Heart right ventricle (tissue), 16 donors: ENCODE data around the gene VPS26A. TPM values are rescaled to one million over a fixed set of nuclear protein-coding genes. Genes with fewer than 3 reads are reported as not detected.

ENCODE experiments used
- ATAC-seq, 8 donors: fragments of 200-7000 bp; cut with Tn5 transposase; one replicate each; pipeline ENCODE4 v1.9.1; 2020; ENCODE audit warnings: mild to moderate bottlenecking in 8 of 8, moderate library complexity in 8 of 8, moderate number of reproducible peaks in 1 of 8
- DNase-seq, 2 donors: peaks; one replicate each; pipeline ENCODE4 v3.0.0-alpha.2; 2020
- H3K27ac ChIP-seq, 10 donors: fragments of 200-600 bp; sonication (generic) in 2 of 10; one replicate each; pipeline versions ENCODE4 v1.5.0 to v1.8.0; 2020 to 2022; ENCODE audit warnings: mild to moderate bottlenecking in 3 of 10
- H3K27me3 ChIP-seq, 7 donors: fragments of 200-600 bp; one replicate each; pipeline ENCODE4 v1.8.0; 2021 to 2022; ENCODE audit warnings: mild to moderate bottlenecking in 2 of 7
- H3K36me3 ChIP-seq, 9 donors: fragments of 200-600 bp; sonication (generic) in 1 of 9; one replicate each; pipeline versions ENCODE4 v1.5.0 to v1.8.0; 2020 to 2022; ENCODE audit warnings: mild to moderate bottlenecking in 2 of 9
- H3K4me1 ChIP-seq, 9 donors: fragments of 200-600 bp; sonication (generic) in 1 of 9; one replicate each; pipeline versions ENCODE4 v1.5.0 to v1.8.0; 2020 to 2022; ENCODE audit warnings: mild to moderate bottlenecking in 4 of 9
- H3K4me3 ChIP-seq, 10 donors: fragments of 200-600 bp; sonication (generic) in 2 of 10; one replicate each; pipeline versions ENCODE4 v1.5.0 to v1.8.0; 2020 to 2022; ENCODE audit warnings: mild to moderate bottlenecking in 7 of 10, moderate library complexity in 2 of 10
- H3K9me3 ChIP-seq, 11 donors: fragments of 200-600 bp in 10 of 11; sonication (generic) in 2 of 11; one replicate each; pipeline versions ENCODE4 v1.5.0 to v1.8.0; 2013 to 2022; ENCODE audit warnings: mild to moderate bottlenecking in 2 of 11, control low read depth in 1 of 11, moderate library complexity in 1 of 11
- WGBS, 2 donors: extraction: QIAGEN DNeasy Blood & Tissue Kit; methylation state at CpG; one replicate each; pipeline ENCODE4 v1.1.7; 2013; ENCODE audit warnings: inconsistent platforms in 1 of 2; 5-methylcytosine and 5-hydroxymethylcytosine counted together
- intact Hi-C, 10 donors: fragments of 100-400 bp; cut with DNase I; formaldehyde crosslinking; loops; one replicate each; pipeline versions ENCODE4 v1.11.1 to v1.14.2; 2022
- polyA plus RNA-seq, 2 donors: library from polyadenylated mRNA; stranded (reverse); fragments of 200-250 nt; gene quantifications; one replicate each; pipeline ENCODE4 v1.2.3, GENCODE V29; 2013
- total RNA-seq, 10 donors: library from RNA; stranded (reverse); fragmentation: NEBNext Ultra II Directional in 3 of 10; extraction: Animal tissue kit (Norgen Biotek cat#: 25700) in 3 of 10; gene quantifications; one replicate each; pipeline versions ENCODE4 v1.2.1 to v1.2.4, GENCODE V29; 2021 to 2023
- TF ChIP-seq, protein P1 (sequence below), 9 donors: fragments of 200-600 bp; sonication (generic) in 2 of 9; IDR thresholded peaks; one replicate each; pipeline versions ENCODE4 v1.5.0 to v1.8.0; 2021 to 2022; ENCODE audit warnings: antibody characterized with exemption in 9 of 9, mild to moderate bottlenecking in 5 of 9, moderate library complexity in 1 of 9
- donor health status: Arrhythmogenic right ventricular cardiomyopathy.
- donor health status: ischemic (EF 13 %, LVEDD 7.1; RV severe dilation, severe dysfunction).
- donor health status: healthy with polysubstance abuse.
- donor health status: DM: no; HTN: yes; CAD: no.
- donor health status: DM: no; HTN: no; CAD: no.
- donor health status: ischemic (EF 25% LVEDD 6.9; RV normal size, moderate dysfunction).
- donor health status: ischemic (EF 25% LVEDD 5.7; RV mildly dilated, moderate dysfunction).
- donor health status: healthy.
- donor health status: DM: yes; HTN: yes; CAD: no.
- donor health status: Ischemic cardiomyopathy.
- donor health status: ischemic (EF 35%, LVEDD 5.7; RV mildly dilated, moderate dysfunction).
- donor health status: nonischemic (EF 11% LVEDD 7.7; RV severe dilation, severe dysfunction).
- donor health status: DM: yes; HTN: yes; CAD: no.
- donor health status: PGD.
- donor health status: ischemic (EF 29% LVEDD 5.4; RV normal size, mild dysfunction).
- donor health status: nonischemic (EF 23%, LVEDD 6.1; RV moderate dilation, normal function).

VPS26A gene
- total and polyA plus RNA-seq, 12 donors, result 15.9 to 43.8 (median 34.2) TPM

DNA sequence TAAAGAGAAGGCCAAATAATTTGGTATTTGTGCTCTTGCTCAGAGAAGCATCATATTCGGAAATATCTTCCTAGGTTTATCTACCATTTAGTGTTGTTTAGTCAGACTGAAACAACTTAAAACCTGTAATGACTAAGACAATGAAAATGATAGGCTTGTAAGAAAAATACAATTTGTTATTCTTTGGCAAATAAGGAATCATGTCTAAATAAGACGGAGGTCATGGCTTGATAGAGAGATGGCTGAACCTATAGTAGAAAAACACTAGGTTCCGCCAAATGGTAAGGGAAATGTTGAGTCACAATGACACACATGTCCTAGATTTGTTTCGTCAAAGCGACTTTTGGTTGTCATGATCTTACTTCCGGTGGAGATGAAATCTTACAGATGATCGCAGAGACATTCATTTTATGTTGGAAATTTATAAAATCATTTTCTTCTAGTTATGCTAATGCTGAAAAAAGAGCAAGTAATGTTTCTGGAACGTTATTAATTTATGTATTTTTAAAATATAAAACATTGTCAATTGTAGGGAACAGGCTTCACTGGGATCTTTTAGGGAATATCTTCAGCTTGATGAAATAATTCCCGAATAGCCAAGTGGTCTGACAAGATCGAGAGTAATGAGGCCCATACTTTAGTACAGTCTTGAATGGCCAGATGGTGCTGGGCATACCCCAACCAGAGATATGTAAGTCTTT lies 35.0 kb upstream of the VPS26A start:
- 65 to 81% methylated on average over 10 of the region's 10 CpGs for WGBS, 2 donors
- ATAC-seq (peak in 5 of 8 donors; percentile 14 to 43 (median 30)), DNase-seq (no peak)
- Histone ChIP-seq H3K36me3 (peaks cover 0 to 20% (median 0%) of the 10 kb centered on the region in 9 donors), H3K4me3 (peak overlapping the region in 9 of 10 donors; percentile 40 to 71 (median 53)), H3K9me3 (no peaks in the 10 kb centered on the region), H3K4me1 (peaks cover 0 to 70% (median 22%) of the 10 kb centered on the region in 9 donors), H3K27ac (peak overlapping the region; percentile 57 to 98 (median 84)), H3K27me3 (no peaks in the 10 kb centered on the region)
- intact Hi-C loops, result loop anchor here in 2 of 10 donors (1.0 to 5.0 kb wide), 2 partner anchors 28 to 37 kb away; no protein-coding TSS in a partner anchor
- TF ChIP-seq, protein P1, sequence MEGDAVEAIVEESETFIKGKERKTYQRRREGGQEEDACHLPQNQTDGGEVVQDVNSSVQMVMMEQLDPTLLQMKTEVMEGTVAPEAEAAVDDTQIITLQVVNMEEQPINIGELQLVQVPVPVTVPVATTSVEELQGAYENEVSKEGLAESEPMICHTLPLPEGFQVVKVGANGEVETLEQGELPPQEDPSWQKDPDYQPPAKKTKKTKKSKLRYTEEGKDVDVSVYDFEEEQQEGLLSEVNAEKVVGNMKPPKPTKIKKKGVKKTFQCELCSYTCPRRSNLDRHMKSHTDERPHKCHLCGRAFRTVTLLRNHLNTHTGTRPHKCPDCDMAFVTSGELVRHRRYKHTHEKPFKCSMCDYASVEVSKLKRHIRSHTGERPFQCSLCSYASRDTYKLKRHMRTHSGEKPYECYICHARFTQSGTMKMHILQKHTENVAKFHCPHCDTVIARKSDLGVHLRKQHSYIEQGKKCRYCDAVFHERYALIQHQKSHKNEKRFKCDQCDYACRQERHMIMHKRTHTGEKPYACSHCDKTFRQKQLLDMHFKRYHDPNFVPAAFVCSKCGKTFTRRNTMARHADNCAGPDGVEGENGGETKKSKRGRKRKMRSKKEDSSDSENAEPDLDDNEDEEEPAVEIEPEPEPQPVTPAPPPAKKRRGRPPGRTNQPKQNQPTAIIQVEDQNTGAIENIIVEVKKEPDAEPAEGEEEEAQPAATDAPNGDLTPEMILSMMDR (IDR thresholded peaks at IDR 0.05), result no peak

DNA sequence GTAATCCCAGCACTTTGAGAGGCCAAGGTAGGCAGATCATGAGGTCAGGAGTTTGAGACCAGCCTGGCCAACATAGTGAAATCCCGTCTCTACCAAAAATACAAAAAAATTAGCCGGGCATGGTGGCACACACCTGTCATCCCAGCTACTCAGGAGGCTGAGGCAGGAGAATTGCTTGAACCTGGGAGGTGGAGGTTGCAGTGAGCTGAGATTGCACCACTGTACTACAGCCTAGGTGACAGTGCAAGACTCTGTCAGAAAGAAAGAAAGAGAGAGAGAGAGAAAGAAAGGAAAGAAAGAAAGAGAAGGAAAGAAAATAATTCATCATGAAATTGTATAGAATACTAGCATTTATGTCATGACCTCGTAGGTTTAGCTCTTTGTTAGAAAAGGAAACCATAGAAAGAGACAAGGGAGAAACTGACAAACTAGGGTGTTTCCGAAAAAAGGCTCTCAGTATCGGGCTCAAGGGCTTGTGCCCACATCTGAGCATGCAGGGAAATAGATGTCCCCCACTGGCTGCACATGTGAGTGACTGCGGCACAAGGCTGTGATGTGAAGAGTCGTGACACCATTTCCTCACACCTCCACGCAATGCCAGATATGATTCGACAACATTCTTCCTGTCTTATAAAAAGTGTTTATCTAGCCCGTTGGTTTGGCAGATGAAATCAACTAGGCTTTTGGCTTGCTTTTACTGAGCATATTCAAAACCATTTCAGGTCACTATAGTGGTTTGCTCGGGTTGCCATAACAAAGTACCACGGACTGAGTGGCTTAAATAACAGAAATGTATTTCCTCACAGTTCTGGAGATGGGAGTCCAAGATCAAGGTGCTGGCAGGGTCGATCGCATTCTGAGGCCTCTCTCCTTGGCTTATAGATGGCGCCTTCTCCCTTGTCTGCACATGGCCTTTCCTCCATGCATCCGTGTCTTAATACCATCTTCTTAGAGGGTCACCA lies 34.1 kb upstream of the VPS26A start:
- peak in 5 of 8 donors; percentile 25 to 57 (median 38) for ATAC-seq
- H3K9me3 ChIP-seq, result no peaks in the 10 kb centered on the region
- H3K27me3 ChIP-seq, result no peaks in the 10 kb centered on the region
- peaks cover 0 to 78% (median 22%) of the 10 kb centered on the region in 9 donors for H3K4me1 ChIP-seq
- DNase-seq, result peak in 1 of 2 donors; percentile 44
- WGBS, 2 donors, result 63 to 72% methylated on average over 16 of the region's 16 CpGs
- peak overlapping the region in 8 of 10 donors; percentile 78 to 98 (median 88) for H3K27ac ChIP-seq
- TF ChIP-seq, protein P1 (IDR thresholded peaks at IDR 0.05), result no peak
- H3K36me3 ChIP-seq, result peaks cover 0 to 21% (median 0%) of the 10 kb centered on the region in 9 donors
- intact Hi-C loops, result loop anchor here in 7 of 10 donors (5.0 kb wide), 6 partner anchors 33 to 103 kb away; partner anchors contain the start of gene KIFBP (in 1 of the 7)
- peak overlapping the region in 9 of 10 donors; percentile 40 to 71 (median 53) for H3K4me3 ChIP-seq

DNA sequence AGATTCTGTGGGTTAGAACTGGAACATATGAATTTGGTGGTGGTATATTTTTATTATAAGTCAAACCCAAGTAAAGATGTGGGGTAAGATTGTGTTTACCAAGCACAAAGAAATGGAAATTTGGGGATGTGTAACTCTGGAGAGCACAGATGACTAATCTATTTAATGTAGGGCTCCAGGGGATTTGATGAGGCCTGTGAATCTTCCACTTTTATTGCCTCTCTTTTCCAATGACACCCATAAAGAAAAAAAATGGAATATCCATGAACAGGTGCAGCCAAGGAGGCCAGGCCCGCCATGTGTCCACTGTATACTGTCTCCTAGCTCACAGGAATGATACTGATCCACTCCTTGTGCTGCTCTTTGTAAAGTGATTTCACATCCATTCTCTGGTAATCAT lies 33.3 kb upstream of the VPS26A start:
- intact Hi-C loops, result loop anchor here in 7 of 10 donors (5.0 kb wide), 5 partner anchors 33 to 103 kb away; partner anchors contain the start of gene KIFBP (in 1 of the 7)
- Histone ChIP-seq H3K4me3 (peak overlapping the region in 9 of 10 donors; percentile 40 to 71 (median 53)), H3K27me3 (no peaks in the 10 kb centered on the region), H3K9me3 (no peaks in the 10 kb centered on the region), H3K4me1 (peaks cover 0 to 78% (median 16%) of the 10 kb centered on the region in 9 donors), H3K27ac (peak overlapping the region in 8 of 10 donors; percentile 78 to 98 (median 88)), H3K36me3 (peaks cover 0 to 25% (median 0%) of the 10 kb centered on the region in 9 donors)
- 80 to 95% methylated on average over 1 of the region's 1 CpG for WGBS, 2 donors
- DNase-seq, result no peak
- TF ChIP-seq, protein P1 (IDR thresholded peaks at IDR 0.05), result no peak
- no peak for ATAC-seq
